GM18909 (cell line): ENCODE data around the gene SAMD8.
"Not testable (repeated sequence)": the region's sequence is repeated elsewhere in the genome, so short reads cannot be mapped to it uniquely, and the experiment has no call there.

ENCODE experiments used
- ATAC-seq: cut with Tn5 transposase; IDR thresholded peaks from one replicate; pipeline ENCODE4 v1.9.1; 2021; ENCODE audit warnings: mild to moderate bottlenecking; ENCODE audit not compliant: unreplicated experiment, poor library complexity

Gene SAMD8

DNA sequence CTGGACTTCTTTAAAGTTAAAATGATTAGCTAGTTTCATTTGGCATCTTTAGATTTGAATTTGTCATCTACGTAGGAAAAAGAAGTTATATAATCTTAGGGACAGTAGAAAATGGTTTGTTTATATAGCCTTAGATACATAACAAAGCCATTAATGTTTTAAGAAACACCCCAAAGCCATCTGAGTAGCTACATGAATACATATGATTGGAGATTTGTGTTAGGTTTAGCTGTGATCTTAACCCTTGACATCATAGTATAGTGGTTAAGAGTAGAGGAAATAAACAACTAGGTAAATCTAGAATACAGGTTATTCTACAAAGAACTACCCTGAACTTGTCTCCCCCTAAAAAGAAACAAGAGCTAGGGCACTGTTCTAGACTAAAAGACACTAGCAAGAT is 18.1 kb downstream of the SAMD8 start:
- no peak for ATAC-seq

DNA sequence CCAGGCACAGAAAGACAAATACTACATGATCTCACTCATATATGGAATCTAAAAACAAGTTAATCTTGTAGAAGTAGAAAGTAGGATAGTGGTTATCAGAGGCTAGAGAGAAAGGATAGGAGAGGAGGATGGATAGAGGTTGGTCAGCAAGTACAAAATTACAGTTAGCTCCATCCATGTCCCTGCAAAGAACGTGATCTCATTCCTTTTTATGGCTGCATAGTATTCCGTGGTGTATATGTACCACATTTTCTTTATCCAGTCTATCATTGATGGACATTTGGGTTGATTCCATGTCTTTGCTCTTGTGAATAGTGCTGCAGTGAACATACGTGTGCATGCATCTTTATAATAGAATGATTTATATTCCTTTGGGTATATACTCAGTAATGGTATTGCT is 22.2 kb downstream of the SAMD8 start:
- not testable (repeated sequence) for ATAC-seq

DNA sequence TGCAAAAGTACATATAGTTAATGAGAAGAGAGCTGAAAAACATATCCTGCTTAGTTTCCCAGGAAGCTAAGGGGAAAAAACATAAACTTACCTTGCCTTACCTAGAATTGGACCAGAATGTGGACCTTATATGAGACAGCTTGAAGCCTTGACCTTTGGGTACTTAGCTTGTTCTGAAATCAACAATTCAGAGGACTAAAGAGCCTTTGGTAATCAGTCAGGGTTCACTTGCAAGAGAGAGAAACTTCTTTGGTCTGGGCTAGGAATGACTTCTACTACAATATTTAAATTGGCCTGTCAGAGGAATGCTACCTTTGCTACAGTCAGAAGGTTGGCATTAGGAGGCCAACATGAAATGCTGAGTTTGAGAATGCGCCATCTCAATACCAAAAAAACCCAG is 24.9 kb downstream of the SAMD8 start:
- no peak for ATAC-seq

GRCh38 chr10:75137533-75138438 is 26.3 kb downstream of the SAMD8 start:
- peak; percentile 42 for ATAC-seq

DNA sequence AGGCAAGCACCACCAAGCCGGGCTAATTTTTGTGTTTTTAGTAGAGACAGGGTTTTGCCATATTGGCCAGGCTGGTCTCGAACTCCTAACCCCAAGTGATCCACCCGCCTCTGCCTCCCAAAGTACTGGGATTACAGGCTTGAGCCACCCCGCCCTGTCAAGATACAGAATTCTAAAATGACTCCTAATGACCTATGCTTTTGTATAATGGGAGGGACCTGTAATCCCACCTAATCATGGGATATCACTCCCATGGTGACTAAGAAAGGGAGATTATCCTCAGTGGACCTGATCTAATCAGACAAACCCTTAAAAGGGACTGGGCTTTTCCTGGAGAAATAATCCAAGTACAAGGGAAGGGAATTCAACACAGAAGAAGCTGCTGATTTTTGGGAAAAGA is 28.8 kb downstream of the SAMD8 start:
- no peak for ATAC-seq

DNA sequence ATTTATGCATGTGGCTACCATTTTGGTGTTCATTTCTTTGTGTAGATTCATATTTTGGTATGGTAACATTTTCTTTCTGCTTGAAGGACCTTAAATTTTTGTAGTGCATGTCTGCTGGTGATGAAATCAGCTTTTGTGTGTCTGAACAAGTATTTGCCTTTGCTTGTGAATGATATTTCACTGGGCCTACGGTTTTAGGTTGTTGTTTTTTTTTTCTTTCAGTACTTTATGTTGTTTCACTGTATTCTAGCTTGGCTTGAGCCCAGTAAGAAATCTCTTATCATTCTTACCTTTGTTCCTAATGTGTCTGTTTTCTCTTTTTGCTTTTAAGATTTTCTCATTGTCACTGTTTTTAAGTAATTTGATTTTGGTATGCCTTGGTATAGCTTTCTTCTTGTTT is 31.9 kb downstream of the SAMD8 start:
- no peak for ATAC-seq

GRCh38 chr10:75145590-75145989 is 34.1 kb downstream of the SAMD8 start:
- ATAC-seq: no peak

DNA sequence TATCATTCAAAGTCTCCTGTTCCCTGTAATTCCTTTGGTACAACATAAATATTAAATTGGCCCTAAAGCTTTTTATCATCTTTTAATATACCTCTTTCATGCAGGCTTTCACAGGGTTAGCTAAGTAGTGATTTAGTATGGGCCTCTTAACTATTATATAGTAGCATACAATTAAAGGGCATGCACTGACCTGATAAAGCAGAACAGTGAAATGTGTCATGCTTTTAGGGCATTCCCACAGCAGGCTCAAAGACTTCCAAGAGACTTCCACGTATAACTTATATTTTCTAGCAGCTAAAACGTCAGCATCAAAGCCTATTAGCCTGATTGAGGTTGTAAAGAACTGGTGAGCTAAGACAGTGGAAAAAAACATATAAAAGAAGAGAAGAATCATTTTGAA is 35.3 kb downstream of the SAMD8 start:
- no peak for ATAC-seq

GRCh38 chr10:75150656-75151055 is 39.2 kb downstream of the SAMD8 start:
- no peak for ATAC-seq

GRCh38 chr10:75159519-75159918 is 48.1 kb downstream of the SAMD8 start:
- ATAC-seq: no peak

GRCh38 chr10:75165684-75166622 is 54.5 kb downstream of the SAMD8 start:
- ATAC-seq: peak; percentile 85

DNA sequence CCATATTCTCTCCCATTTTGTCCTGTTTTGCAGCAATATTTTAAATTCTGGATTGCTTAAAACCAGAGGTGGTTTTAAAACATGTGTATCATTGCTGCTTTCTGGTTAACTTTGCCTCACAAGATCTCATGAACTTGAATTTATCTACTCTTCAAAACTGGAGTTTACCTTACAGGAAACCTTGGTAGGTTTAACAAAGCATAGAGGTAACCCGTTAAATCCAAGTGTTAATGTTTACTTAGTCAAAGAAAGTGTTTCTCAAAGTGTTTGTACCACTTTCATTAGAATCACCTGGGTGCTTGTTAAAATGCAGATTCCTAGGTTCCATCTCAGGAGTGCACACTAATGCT is 55.1 kb downstream of the SAMD8 start:
- peak; percentile 37 for ATAC-seq

DNA sequence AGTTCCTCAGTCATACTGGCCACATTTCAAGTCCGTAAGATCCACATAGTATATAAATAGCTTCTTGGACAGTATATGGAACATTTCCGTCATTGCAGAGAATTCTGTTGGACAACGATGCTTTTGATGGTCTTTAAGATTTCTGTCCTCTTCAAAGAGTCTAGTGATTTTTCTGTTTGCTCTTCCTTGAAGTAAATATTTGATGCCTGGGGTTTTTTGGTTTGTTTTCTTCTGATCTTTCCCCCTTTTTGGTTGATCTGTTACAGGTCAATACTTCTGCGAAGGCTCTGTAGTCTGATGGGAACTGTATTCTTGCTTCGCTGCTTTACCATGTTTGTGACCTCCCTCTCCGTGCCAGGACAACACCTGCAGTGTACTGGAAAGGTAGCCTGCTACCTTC is 56.8 kb downstream of the SAMD8 start:
- ATAC-seq: no peak

- no peak for ATAC-seq
Measured at GRCh38 chr10:75170215-75170614, 58.8 kb downstream of the SAMD8 start.

- ATAC-seq: no peak
Measured at GRCh38 chr10:75175046-75175445, 63.6 kb downstream of the SAMD8 start.

DNA sequence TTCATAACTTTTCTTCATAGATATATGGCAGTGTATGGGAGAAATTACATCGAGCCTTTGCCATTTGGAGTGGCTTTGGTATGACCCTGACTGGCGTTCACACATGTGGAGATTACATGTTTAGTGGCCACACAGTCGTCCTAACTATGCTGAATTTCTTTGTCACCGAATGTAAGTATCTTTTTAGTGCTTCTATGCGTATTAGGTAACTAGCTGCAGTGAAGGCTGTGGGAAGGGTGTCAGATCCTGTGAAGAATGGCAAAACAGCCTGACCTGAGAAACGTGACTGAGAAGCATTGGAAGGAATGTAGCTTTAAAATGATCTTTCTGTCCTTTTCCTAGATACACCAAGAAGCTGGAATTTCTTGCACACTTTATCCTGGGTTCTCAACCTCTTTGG is 64.6 kb downstream of the SAMD8 start:
- ATAC-seq: no peak

- no peak for ATAC-seq
Measured at GRCh38 chr10:75176736-75177135, 65.3 kb downstream of the SAMD8 start.

- ATAC-seq: no peak
Measured at GRCh38 chr10:75179657-75180177, 68.3 kb downstream of the SAMD8 start.

DNA sequence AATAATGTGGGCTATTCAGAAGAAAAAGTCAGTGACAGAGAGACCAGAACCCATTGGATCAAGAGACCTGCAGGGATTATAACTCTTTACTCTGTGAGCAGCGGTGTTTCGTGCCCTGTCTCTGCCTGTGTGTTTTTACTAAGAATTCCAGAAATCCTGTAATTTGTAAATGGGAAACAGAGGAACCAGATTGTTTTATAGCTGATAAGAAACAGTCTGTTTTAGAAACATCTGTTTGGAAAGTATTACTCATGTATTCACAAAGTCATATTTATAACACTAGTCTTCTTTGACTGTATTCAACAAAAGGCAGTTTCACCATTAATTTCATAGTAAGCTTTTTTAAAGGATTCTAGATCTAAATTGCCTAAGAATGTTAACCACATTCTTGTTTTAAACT is 69.1 kb downstream of the SAMD8 start:
- ATAC-seq: no peak

DNA sequence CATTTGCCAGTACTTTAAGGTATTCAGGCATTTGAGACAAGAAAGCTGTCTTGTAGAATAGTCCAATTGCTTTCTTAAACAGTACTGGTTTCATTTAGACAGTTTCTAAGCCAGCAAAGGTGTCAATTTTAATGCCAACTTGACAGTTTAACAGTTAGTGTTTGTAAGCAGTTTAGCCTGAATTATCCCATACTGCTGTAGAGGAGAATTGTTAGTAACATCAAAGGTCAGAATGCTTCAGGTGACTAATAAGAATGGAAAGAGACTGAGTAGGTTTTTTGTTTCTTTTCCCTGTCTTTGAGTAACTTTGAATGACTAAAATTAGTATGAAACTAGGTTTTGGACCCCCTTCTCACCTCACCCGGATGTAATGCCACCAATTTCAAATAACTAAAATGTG is 69.6 kb downstream of the SAMD8 start:
- ATAC-seq: no peak

GRCh38 chr10:75186310-75186709 is 74.9 kb downstream of the SAMD8 start:
- no peak for ATAC-seq
